ENCODE results near the gene NECAB3.

DNA sequence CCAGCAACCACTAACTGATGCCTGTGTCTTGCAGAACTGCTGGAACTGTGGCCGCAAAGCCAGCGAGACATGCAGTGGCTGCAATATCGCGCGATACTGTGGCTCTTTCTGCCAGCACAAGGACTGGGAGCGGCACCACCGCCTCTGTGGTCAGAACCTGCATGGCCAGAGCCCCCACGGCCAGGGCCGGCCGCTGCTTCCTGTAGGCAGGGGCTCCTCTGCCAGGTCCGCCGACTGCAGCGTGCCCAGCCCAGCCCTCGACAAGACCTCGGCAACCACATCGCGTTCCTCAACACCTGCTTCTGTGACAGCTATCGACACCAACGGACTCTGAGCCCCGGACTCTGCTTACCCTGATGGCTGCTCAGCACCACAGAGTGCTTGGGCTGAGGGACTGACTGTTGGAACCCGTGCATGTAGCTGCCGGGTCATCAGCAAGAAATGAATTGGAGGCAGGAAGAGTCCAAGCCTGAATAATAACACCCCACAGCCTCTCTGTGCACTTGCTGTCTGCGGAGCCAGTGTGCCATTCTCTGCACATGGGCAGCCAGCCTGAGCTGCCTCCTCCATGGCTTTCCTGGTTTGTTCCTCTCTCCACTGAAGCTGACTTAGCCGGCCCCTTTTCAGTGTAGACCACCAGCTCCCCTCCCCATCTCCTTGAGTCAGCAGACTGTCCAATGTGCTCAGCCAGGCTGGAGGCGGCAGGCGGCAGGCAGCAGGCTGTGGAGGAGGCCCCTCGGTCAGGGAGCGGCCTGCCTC is 29.7 kb downstream of the NECAB3 start:
- no peak for TF ChIP-seq POLR2A (IDR thresholded peaks at IDR 0.05)
- no peak for TF ChIP-seq CTCF (IDR thresholded peaks at IDR 0.05)

All from heart left ventricle (tissue), 13 donors.